Stromal cell of bone marrow (primary cell): ENCODE measurements around the gene ATP10A.

Experiments used
- DNase-seq: peaks from one replicate; pipeline ENCODE4 v3.0.0-alpha.2; 2012; ENCODE audit warnings: low read depth

The ATP10A gene

GRCh38 chr15:25824618-25825017 is 38.5 kb downstream of the ATP10A start:
- no peak for DNase-seq

DNA sequence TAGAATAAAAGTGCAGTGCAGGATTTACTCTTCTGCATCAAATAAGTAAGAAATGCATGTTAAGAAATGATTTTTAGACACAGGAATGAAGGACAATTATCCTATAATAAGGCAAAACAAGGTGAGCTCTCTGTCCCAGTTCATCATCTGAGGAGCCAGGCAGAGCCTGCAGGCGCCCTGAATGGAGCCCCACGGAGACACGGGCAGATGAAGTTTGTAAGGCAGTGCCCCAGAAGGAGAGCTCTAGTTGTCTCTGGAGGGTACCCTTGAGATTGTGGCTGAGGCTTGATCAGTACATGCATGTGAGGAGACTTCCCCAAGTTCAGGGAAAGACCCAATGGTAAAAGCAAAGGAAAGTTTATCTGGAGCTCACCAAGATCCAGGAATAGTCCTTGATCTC is 50.3 kb downstream of the ATP10A start:
- no peak for DNase-seq

- no peak for DNase-seq
These were observed 51.1 kb downstream of the ATP10A start for GRCh38 chr15:25812073-25812472.

DNA sequence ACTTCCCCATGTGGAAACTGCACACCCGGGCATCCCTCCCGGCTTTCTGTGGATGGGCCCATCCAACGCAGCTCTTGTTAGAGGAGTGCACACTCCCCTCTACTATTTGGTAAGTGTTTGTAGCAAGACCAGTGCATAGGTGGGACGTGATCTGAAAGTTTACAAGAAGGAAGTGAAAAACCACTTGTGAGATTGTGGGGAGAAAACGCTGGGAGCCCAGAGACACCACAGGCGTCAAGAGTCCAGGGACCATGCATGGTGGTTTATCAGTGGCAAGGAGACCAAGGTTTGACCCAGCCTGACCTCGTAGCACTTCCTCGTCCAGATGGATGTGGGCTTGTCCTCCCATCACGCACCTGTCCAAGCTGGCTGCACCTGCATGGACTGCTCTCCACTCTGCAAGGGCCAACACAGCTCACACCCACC is 51.6 kb downstream of the ATP10A start:
- no peak for DNase-seq

- DNase-seq = no peak
These were observed 52.5 kb downstream of the ATP10A start for GRCh38 chr15:25810631-25811091.

GRCh38 chr15:25810154-25810553 is 53.0 kb downstream of the ATP10A start:
- no peak for DNase-seq

- no peak for DNase-seq
These were observed 56.1 kb downstream of the ATP10A start for GRCh38 chr15:25807063-25807462.

- DNase-seq = peak; percentile 21
These were observed 58.1 kb downstream of the ATP10A start for GRCh38 chr15:25805031-25805430.

DNA sequence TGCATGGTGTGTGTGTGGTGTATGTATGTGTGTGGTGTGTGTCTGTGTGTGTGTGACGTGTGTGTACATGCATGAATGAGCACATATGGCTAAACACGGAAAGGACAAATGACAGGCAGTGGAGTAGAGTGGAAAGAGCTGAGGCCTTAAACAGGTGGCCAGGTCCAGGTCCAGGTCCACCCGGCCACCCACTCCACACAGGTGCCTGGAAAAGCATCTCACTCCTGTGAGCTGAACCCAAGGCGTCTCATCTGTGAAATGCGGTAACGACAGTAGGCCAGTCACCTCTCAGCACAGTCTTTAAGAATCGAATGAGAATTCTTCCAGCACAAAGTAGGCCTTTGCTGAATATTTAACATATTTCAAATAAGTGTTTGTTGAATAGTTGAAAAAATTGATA is 58.7 kb downstream of the ATP10A start:
- DNase-seq = no peak

- DNase-seq = no peak
These were observed 59.6 kb downstream of the ATP10A start for GRCh38 chr15:25803541-25803940.

DNA sequence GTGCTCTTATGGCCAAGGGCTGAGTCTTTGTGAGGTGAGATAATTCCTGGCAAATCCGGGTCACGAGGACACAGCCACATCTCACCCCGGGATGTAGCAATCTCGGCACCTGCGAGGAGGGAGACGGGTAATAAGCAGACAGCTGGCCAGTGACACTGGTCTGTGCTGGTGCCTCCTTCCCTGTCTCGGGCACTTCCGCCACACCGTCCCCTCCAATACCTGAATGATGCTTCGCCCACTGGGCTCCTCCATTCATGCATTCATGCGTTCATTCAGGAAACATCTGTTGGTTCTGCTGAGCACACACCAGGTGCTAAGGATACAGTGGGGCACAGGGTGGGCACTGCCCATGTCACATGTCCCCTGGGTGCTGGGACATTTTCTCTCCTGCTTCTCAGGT is 60.1 kb downstream of the ATP10A start:
- no peak for DNase-seq

DNA sequence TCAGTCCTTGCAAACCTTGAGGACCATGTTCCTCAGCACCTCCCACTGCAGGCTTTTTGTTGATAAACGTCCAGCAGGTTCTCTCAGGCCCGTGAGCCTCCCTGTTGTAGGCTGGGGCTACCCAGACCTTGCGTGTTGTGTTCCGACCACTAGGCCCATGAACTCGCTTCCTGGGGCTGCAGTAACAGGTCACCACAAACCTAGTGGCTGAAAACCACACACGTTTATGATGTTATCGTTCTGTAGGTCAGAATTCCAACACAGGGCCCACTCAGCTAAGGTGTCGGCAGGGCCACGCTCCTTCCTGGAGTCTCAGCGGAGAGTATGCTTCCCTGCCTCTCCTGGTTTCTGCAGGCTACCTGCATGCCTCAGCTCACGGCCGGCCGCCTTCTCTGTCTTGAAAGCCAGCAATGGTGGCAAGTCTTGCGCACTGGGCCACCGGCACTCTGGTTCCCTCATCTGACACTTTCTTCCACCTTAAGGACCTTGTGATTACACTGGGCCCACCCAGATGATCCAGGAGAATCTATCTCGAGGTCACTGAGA is 60.8 kb downstream of the ATP10A start:
- DNase-seq = no peak

GRCh38 chr15:25801586-25802284 is 61.4 kb downstream of the ATP10A start:
- DNase-seq = no peak

- no peak for DNase-seq
These were observed 62.2 kb downstream of the ATP10A start for GRCh38 chr15:25800761-25801515.

DNA sequence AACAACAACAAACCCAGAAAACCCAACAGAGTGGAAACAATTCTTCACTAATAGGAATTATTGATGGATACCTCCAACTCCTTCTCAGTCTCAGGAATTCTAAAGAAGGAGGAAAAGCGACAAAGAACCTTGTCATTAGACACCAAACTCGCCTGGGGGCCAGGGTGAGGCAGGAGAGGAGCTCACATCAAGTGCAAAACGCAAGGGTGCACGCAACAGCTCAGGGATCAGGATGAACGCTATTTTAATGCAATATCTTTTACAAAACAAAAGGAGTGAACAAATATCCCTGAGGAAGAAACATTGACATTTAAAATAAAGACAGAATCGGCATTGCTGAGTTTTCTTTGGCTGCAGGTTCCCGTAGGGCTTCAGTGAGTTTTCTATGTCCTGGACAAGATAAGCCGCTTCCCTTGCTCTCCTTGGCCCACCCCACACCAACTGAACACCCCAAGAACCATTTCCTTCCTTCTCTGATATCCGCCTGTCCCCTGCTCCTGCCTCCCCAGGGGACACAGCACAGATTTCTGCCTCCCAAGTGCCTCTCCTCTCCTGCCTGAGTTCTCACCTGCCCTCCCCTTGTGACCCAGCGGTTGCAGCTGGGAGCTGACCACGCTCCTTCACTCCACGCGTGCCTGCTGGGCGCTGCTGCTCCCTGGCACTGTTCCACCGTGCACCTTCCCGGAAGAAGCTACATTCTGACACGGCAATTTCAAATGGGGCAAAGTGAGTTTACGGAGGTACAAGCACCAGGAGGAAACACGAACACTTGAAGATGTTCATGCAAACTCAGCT is 63.0 kb downstream of the ATP10A start:
- DNase-seq = no peak

- no peak for DNase-seq
These were observed 64.9 kb downstream of the ATP10A start for GRCh38 chr15:25797936-25798901.

DNA sequence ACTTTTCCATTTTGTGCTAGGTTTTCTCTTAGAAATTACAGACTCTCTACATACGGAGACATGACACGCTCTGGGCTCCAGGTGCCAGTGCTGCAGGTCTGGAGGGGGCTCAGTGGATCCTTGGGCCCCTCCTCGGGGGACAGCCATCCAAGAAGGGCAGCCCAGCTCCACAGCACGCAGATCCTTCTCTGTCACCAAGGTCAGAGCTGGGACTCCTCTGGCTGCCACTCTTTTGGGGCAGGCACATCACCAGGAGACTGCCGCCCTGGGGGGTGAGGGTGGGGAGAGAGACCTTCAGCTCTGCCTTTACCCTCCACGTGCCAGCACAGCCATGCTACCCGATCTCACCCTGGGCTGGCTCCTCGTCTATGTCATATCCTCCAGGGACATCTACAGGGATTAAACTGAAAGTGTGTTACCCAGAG is 65.6 kb downstream of the ATP10A start:
- DNase-seq = peak; percentile 21

DNA sequence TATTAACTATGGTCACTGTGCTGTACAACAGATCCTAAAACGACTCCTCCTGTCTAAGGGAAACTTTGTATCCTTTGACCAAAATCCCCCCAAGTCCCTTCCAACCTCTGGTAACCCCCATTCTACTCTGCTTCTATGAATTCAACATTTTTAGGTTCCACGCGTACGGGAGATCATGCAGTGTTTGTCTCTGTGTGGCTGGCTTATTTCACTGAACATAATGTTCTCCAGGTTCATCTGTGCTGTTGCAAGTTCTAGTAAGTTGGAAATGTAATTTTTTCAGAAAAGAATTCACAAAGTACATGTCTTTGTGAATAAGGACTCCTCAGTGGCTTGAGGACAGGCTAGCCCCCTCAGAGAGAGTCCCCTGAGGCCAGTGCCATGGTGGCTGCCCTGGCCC is 66.1 kb downstream of the ATP10A start:
- no peak for DNase-seq

DNA sequence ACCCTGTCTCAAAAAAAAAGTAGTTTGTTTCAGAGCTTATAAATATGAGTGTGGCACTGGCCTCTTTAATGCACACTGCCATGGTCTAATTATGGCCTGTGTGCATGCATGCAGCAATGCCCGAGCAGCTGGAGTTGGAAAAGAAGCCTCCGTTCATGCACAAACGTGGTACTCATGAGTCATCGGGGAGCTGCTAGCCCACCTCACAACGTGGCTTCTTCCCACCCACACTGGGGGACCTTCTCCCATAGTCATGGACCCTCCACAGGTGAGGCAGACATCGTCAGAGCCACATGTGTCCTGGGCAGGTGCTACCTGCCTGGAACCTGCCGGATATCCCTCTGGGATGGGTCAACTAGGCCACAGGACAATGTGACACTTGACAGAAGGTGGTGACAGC is 66.7 kb downstream of the ATP10A start:
- no peak for DNase-seq

GRCh38 chr15:25795712-25796111 is 67.4 kb downstream of the ATP10A start:
- DNase-seq = no peak

DNA sequence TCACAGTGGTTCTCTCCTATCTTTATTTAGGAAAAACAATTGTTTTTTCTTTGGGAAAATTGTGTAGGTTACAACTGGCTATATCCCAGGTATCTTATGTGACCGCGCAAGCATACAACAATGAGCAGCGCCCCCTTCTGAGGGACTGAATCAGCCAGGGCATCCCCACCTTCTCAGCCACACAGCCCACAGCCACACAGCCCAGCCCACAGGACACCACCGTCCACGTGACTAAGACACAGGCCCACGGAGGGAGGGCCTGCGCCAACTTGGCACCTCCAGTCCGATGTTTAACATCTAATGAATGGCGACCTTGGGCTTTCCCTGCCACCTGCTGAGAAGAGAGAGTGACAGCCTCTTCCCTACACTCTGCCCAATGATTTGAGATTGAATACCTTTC is 68.1 kb downstream of the ATP10A start:
- no peak for DNase-seq
